ENCODE results near the gene IFI27L1.

IFI27L1 gene

DNA sequence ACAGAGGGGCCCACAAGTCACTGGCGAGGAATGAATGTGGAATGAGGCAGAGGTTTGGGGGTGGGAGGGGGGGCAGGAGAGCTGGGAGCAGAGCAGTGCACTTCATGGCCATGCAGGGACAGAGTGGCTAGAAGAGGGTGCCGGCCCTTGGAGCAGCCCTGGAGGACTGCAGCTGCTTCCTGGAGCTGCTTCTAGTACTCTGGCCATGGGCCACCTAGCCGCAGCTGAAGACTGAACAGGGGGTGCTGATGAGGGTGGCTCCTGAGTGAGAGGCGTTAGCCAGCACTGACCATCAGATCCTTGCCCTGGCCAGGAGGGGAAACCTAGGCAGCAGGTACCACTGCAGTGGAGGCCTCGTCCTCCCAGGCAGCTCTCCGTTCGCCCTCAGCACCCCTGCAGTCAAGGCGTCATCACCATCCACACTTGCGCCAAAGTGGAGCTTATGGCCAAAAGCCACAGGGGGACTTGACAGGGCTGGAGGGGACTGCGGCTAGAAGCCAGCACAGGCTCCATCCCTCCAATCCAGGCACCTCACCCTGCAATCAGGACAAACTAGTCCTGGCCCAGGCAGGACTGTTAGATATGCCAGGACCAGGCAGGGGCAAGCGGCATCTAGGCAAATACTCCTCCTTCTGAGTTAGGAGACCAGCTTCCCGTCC lies 38.5 kb upstream of the IFI27L1 start:
- H3K4me3 ChIP-seq (ENCODE audit: low read depth, low read length), result no peak overlapping the region
- ChIA-PET CTCF (interaction anchor here (1.0 to 3.4 kb wide), 5 partner anchors 90 to 136 kb away, joined by 3 to 11 read pairs (median 5); no protein-coding TSS in a partner anchor), POLR2A (no interaction called here)
- no peak for DNase-seq (ENCODE audit: low read depth, low spot score)
- TF ChIP-seq, protein P1, sequence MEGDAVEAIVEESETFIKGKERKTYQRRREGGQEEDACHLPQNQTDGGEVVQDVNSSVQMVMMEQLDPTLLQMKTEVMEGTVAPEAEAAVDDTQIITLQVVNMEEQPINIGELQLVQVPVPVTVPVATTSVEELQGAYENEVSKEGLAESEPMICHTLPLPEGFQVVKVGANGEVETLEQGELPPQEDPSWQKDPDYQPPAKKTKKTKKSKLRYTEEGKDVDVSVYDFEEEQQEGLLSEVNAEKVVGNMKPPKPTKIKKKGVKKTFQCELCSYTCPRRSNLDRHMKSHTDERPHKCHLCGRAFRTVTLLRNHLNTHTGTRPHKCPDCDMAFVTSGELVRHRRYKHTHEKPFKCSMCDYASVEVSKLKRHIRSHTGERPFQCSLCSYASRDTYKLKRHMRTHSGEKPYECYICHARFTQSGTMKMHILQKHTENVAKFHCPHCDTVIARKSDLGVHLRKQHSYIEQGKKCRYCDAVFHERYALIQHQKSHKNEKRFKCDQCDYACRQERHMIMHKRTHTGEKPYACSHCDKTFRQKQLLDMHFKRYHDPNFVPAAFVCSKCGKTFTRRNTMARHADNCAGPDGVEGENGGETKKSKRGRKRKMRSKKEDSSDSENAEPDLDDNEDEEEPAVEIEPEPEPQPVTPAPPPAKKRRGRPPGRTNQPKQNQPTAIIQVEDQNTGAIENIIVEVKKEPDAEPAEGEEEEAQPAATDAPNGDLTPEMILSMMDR (IDR thresholded peaks at IDR 0.05; ENCODE audit: insufficient read depth, low read length, missing control alignments), result no peak

DNA sequence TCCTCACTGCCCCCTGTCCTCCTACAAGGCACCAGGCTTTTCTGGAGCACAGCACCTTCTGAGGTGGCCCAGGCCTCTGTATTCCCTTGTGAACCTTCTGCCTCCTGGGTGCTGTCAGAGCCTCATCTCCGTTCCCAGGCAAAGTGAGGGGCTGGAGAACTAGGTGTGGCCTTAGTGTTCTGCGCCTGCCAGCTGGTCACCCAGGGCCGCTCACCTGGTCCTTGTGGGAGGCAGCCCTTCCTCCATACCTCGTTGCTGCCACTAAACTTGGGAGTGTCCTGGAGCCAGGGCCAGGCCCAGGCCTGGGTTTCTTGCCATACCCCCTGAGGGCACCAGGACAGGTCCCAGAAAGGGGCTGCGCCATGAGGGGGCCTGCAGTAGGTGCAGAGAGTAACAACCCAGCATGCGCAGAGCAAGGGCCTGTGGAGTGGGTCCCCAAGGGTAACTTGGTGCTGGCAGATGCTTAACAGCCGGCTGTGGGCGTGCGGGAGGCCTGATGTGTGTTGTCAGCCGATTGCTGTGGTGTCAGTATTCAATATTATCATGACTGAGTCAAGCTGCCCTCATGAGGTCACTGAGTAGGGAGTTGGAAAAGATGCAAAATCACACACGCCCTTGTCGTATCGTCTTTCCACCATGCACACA lies 37.9 kb upstream of the IFI27L1 start:
- CTCF ChIA-PET, result interaction anchor here (1.0 to 11.3 kb wide), 6 partner anchors 8 to 136 kb away, joined by 3 to 139 read pairs (median 8); no protein-coding TSS in a partner anchor
- no peak for DNase-seq (ENCODE audit: low read depth, low spot score)
- no peak overlapping the region for H3K4me3 ChIP-seq (ENCODE audit: low read depth, low read length)
- TF ChIP-seq, protein P1 (IDR thresholded peaks at IDR 0.05; ENCODE audit: insufficient read depth, low read length, missing control alignments), result no peak
- POLR2A ChIA-PET, result no interaction called here

DNA sequence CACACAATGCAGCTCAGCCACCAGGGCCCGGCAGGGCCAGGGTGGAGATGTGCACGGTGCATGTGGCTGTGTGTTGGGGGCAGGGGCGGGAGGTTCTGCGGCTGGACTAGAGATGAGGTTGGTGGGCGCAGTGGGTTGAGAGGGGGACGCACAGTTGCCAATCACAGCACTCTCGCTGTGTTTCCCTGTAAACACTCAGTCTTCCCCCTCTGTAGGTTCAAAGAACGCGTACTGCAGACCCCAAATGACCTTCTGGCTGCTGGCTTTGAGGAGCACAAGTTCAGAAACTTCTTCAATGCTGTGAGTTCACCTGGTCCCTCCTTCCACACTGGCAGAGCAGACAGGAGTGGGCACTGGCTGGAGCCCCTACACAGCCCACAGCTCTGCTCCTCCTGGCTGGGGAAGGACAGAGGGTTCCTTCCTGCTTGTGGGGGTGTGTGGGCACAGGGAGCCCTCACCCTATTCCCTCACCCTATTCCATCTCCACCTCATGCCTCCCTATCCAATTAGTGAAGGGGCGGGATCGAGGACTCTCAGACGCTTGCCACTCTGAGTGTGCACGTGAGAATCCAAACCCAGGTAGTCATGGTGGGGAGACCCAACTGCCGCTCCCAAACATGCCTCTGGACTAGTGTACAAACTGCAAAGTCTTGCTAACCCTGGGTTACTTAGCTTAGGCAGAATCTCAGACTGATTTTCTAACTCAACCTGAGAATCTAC lies 37.2 kb upstream of the IFI27L1 start:
- H3K4me3 ChIP-seq (ENCODE audit: low read depth, low read length), result no peak overlapping the region
- TF ChIP-seq, protein P1 (IDR thresholded peaks at IDR 0.05; ENCODE audit: insufficient read depth, low read length, missing control alignments), result no peak
- POLR2A ChIA-PET, result no interaction called here
- DNase-seq (ENCODE audit: low read depth, low spot score), result no peak
- CTCF ChIA-PET, result interaction anchor here (1.1 to 11.3 kb wide), 5 partner anchors 8 to 104 kb away, joined by 3 to 139 read pairs (median 5); no protein-coding TSS in a partner anchor

DNA sequence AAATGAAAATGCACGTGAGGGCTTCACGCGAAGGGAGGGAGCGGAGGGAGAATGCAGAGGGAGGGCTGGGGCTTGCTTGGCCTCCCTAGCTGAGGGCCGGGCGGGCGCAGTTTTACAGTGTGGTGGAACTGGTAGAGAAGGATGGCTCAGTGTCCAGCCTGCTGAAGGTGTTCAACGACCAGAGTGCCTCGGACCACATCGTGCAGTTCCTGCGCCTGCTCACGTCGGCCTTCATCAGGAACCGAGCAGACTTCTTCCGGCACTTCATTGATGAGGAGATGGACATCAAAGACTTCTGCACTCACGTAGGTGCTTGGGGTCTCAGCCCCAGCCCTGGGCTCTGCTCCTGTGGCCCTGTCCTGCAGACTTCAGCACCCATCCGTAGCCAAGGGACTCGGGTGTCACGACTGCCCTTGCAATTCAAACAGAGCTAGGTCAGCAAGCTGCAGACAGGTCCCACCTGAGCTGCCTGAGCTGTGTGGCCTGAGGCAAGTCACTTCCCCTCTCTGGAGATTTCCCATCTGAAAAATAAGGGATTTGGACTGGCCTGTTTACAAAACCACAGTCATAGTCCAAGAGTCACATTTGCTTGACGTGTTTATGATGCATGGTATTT lies 36.5 kb upstream of the IFI27L1 start:
- no peak for DNase-seq (ENCODE audit: low read depth, low spot score)
- H3K4me3 ChIP-seq (ENCODE audit: low read depth, low read length), result no peak overlapping the region
- TF ChIP-seq, protein P1 (IDR thresholded peaks at IDR 0.05; ENCODE audit: insufficient read depth, low read length, missing control alignments), result no peak
- CTCF ChIA-PET, result interaction anchor here (1.1 to 11.3 kb wide), 5 partner anchors 9 to 105 kb away, joined by 3 to 139 read pairs (median 7); no protein-coding TSS in a partner anchor
- POLR2A ChIA-PET, result no interaction called here

DNA sequence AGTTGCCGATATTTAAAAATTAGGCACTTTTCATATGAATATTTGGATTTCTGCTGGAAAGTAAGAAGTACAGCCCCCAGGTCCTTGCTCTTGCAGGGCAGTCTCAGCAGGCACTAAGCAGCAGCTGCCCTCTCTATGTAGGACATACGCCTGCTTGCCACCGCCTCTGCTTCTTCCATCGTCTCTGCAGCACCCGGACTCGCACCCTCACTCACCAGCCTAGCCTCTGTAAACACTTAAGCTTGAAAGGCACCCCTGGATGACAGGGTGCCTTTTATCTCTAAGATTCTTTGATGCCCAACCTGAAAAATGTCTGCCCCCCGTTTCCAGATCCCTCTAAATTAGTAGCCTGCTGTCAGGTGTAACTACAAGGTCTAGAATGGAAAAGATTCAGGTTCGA lies 36.0 kb upstream of the IFI27L1 start:
- H3K4me3 ChIP-seq (ENCODE audit: low read depth, low read length), result no peak overlapping the region
- TF ChIP-seq, protein P1 (IDR thresholded peaks at IDR 0.05; ENCODE audit: insufficient read depth, low read length, missing control alignments), result no peak
- ChIA-PET CTCF (interaction anchor here (1.1 to 11.3 kb wide), 4 partner anchors 10 to 93 kb away, joined by 3 to 143 read pairs (median 73); no protein-coding TSS in a partner anchor), POLR2A (no interaction called here)
- DNase-seq (ENCODE audit: low read depth, low spot score), result no peak

Data from AG04449 (cell line).